Measurements from ENCODE around the gene CNEP1R1. TPM values are rescaled to one million over a fixed set of nuclear protein-coding genes. Genes with fewer than 3 reads are reported as not detected.

Gene CNEP1R1
- total and polyA plus RNA-seq, 2 experiments from 2014 or later = 13.8 to 30.3 TPM

GRCh38 chr16:50027829-50028228, 2.8 kb downstream of the CNEP1R1 start:
- Histone ChIP-seq H3F3A (replicated peaks; ENCODE audit: low read depth) (no peaks in the 10 kb centered on the region), H3K27me3 (ENCODE audit: insufficient read depth) (no peaks in the 10 kb centered on the region), H3K9me2 (ENCODE audit: insufficient read depth) (no peaks in the 10 kb centered on the region), H3K79me2 (replicated peaks; ENCODE audit: insufficient read depth) (peaks cover 34% of the 10 kb centered on the region), H3K4me2 (no peak overlapping the region), H3K36me3 (ENCODE audit: insufficient read depth) (peaks cover 11% of the 10 kb centered on the region), H2AFZ (no peak overlapping the region), H3K27ac (ENCODE audit: low read depth) (no peak overlapping the region), H4K20me1 (replicated peaks; ENCODE audit: insufficient read depth) (peaks cover 8% of the 10 kb centered on the region; the same call in 1 of the 2 replicates), H3K4me1 (ENCODE audit: insufficient read depth) (peaks cover 6% of the 10 kb centered on the region; the same call in 1 of the 2 replicates), H3K4me3 (no peak overlapping the region)
- Mint-ChIP-seq H3K9me3 (no peaks in the 10 kb centered on the region), H3K4me3 (no peak overlapping the region), H3K27ac (no peak overlapping the region), H3K4me1 (peaks cover 9% of the 10 kb centered on the region; the same call in 2 of the 3 replicates), H3K36me3 (ENCODE audit: low read depth) (peaks cover 23% of the 10 kb centered on the region), H3K27me3 (ENCODE audit: insufficient read depth, low read depth, poor library complexity) (no peaks in the 10 kb centered on the region)
- ATAC-seq = no peak
- DNase-seq (ENCODE audit: low spot score) = no peak
- TF ChIP-seq ZNF114 (CRISPR knock-in tag; IDR thresholded peaks at IDR 0.05) (no peak), EZH2phosphoT487 (IDR thresholded peaks at IDR 0.05; ENCODE audit: unreplicated experiment) (no peak), ZNF462 (CRISPR knock-in tag; IDR thresholded peaks at IDR 0.05) (no peak), CTCF (conservative IDR thresholded peaks at IDR 0.05; ENCODE audit: low read depth in 2 of 2) (no peak), EZH2 (IDR thresholded peaks at IDR 0.05; ENCODE audit: low read depth, unreplicated experiment) (no peak), ETS1 (IDR thresholded peaks at IDR 0.05) (no peak), ZNF331 (CRISPR knock-in tag; IDR thresholded peaks at IDR 0.05; ENCODE audit: low read depth) (no peak), POLR2AphosphoS5 (IDR thresholded peaks at IDR 0.05; ENCODE audit: low read depth) (no peak), NANOG (IDR thresholded peaks at IDR 0.05; ENCODE audit: borderline replicate concordance) (no peak), STAT1 (IDR thresholded peaks at IDR 0.05; ENCODE audit: unreplicated experiment) (no peak), JUNB (IDR thresholded peaks at IDR 0.05; ENCODE audit: unreplicated experiment) (no peak), REST (IDR thresholded peaks at IDR 0.05; ENCODE audit: unreplicated experiment) (no peak), CREB1 (CRISPR knock-in tag; IDR thresholded peaks at IDR 0.05; ENCODE audit: low read depth) (no peak)
